Activated CD8-positive, alpha-beta memory T cell treated with anti-CD3 and anti-CD28 coated beads, Interleukin-2, amount 50 U/mL, for 1 hour (primary cell): ENCODE measurements around the gene KLRG1.

Experiments used
- DNase-seq: peaks from one replicate; pipeline ENCODE4 v3.0.0-alpha.2; 2020; ENCODE audit errors: extremely low read depth

The KLRG1 gene

GRCh38 chr12:9040484-9041186 lies 51.3 kb downstream of the KLRG1 start:
- no peak for DNase-seq

GRCh38 chr12:9041321-9041720 lies 52.0 kb downstream of the KLRG1 start:
- DNase-seq = no peak

GRCh38 chr12:9043766-9044165 lies 54.4 kb downstream of the KLRG1 start:
- DNase-seq = no peak

GRCh38 chr12:9047105-9047504 lies 57.8 kb downstream of the KLRG1 start:
- DNase-seq = no peak

- DNase-seq = no peak
Observed at GRCh38 chr12:9048930-9049329, 59.6 kb downstream of the KLRG1 start.

- no peak for DNase-seq
Observed at GRCh38 chr12:9049520-9050133, 60.3 kb downstream of the KLRG1 start.

- DNase-seq = no peak
Observed at GRCh38 chr12:9050521-9051157, 61.3 kb downstream of the KLRG1 start.

- DNase-seq = no peak
Observed at GRCh38 chr12:9051158-9051550, 61.8 kb downstream of the KLRG1 start.

GRCh38 chr12:9052610-9053009 lies 63.3 kb downstream of the KLRG1 start:
- no peak for DNase-seq
